NCI-H2227 (cell line): ENCODE results near the gene ERMN.
"Not testable (repeated sequence)": the region's sequence is repeated elsewhere in the genome, so short reads cannot be mapped to it uniquely, and the experiment has no call there.

Experiments
- DNase-seq: peaks from one replicate; lab custom pipeline; 2025; ENCODE audit not compliant: unreplicated experiment; lab: John Stamatoyannopoulos, UW

The ERMN gene, protein sequence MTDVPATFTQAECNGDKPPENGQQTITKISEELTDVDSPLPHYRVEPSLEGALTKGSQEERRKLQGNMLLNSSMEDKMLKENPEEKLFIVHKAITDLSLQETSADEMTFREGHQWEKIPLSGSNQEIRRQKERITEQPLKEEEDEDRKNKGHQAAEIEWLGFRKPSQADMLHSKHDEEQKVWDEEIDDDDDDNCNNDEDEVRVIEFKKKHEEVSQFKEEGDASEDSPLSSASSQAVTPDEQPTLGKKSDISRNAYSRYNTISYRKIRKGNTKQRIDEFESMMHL

DNA sequence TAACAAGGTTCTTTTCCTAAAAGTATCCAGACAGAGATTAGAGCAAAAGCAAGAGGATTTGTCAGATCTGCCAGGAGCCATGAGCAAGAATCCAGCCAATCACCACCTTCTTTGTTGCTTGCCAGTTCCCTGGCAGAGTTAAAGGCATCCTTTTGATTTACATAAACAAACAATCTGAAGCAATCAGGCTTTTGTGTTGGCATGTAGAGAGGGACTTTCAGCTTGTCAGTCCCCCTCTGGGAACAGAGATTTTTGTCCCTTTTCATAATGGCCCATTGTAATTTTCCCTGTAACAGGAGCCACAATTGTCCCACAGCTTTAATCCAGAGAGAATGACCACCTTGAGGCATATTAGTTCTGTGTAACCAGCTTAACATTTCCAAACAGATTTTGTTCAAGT is at the start of gene ERMN:
Gene ERMN (minus strand): TSS at position 39 of the 400 bp plus-strand sequence. CDS start 182 bp downstream, outside the sequence.
- peak; percentile 29 for DNase-seq

DNA sequence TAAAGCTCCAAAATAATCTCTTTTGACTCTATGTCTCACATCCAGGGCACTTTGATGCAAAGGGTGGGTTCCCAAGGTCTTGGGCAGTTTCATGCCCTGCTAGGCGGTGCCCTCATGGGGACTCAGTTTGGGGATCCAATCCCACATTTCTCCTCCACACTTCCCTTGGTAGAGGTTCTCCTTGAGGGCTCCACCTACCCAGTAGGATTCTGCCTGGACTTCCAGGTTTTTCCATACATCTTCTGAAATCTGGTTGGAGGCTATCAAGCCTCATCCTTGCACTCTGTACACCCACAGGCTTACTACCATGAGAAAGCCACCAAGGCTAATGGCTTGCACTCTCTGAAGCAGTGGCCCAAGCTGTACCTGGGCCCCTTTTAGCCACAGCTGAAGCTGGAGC is 49.8 kb upstream of the ERMN start:
- DNase-seq, result no peak

DNA sequence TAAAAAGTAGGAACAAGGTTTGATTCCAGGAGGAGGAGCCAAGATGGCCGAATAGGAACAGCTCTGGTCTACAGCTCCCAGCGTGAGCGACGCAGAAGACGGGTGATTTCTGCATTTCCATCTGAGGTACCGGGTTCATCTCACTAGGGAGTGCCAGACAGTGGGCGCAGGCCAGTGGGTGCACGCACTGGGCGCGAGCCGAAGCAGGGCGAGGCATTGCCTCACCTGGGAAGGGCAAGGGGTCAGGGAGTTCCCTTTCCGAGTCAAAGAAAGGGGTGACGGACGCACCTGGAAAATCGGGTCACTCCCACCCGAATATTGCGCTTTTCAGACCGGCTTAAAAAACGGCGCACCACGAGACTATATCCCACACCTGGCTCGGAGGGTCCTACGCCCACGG is 42.9 kb upstream of the ERMN start:
- peak; percentile 43 for DNase-seq

DNA sequence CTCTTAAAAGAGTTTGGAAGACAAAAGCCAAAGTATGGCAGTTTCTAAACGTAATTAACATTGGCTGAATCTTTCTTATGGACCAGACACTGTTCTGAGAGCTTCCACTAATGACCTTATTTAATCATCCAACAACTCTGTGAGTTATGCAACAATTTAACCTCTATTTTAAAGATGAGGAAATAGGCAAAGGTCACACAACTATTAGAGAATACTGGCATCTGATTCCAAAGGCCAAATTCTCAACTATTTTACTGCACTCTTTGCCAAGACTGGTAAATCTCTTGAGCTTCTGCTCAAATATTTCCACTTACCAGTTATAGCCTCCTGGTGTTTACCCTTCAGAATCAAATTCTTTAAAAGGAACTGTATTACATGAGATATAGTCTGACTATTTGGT is 42.1 kb upstream of the ERMN start:
- no peak for DNase-seq

DNA sequence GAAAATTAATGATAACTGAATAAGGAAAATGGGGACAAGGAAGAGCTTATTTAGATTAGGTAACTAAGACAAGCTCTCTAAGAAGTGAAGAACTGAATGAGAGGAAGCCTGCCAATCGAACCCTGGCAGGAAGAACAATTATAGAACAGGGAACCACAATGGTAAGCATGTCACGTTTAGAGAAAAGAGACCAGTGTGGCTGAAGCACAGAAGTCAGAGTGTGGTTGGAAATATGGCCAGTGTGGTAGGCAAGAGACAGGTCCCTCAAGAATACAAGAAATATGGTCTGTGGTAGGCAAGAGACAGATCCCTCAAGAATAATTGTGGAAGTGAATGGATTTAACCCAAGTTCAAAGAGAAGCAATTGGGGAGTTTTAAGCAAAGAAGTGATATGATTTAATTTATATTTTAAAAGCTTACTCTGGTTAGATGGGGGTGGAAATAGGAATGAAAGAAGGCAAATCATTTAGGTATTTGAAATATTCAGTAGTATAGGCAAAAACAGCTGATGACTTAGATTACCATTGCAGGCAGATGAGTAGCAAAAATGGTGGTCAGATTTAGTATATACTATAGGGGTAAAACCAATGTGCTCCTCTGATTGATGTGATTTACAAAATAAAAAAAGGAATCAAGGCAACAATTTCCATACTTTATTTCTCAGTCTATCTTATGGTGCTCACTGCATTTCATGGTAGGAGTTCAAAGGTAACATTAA is 38.8 kb upstream of the ERMN start:
- DNase-seq, result no peak

DNA sequence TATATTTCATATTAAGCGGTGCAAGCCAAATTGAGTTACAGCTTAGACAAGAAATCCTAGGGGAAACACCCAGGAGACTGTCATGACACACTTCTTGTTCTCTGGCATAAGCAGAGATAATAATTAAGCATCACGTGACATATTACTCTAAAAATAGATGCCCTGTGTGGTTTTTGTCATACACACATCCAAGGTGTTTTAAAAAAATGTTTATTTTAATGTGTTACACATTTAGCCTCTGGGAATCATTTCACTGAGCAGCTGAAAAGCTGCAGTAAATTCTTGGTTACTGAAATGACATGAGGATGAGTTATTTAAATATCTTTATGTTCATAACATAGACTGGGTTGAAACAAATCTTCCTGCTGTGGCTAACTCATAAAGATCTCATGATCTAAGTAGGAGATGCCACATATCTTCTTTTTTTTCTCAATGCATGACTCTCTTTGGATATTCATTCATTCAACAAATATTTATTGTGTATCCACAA is 38.0 kb upstream of the ERMN start:
- no peak for DNase-seq

DNA sequence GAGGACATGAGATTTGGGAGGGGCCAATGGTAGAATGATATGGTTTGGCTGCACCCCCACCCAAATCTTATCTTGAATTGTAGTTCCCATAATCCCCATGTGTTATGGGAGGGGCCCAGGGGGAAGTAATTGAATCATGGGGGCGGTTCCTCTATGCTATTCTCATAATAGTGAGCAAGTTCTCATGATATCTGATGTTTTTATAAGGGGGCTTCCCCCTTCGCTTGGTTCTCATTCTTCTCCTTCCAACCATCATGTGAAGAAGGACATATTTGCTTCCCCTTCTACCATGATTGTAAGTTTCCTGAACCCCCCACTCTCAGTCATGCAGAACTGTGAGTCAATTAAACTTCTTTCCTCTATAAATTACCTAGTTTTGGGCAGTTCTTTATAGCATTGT is 37.0 kb upstream of the ERMN start:
- no peak for DNase-seq

DNA sequence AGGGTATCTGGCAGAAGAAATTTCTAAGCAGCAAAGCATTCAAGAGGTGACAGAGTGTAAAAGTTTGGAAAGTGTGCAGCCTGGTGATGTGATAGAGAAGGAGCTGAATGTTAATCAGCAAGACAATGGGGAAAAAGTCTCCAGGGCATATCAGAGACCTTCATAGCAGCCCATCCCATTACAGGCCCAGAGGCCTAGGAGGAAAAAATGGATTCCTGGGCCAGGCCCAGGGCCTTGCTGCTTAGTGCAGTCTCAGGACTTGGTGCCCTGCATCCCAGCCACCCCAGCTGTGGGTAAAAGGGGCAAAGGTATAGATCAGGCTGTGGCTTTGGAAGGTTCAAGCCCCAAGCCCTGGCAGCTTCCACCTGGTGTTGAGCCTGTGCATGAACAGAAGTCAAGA is 35.9 kb upstream of the ERMN start:
- no peak for DNase-seq

DNA sequence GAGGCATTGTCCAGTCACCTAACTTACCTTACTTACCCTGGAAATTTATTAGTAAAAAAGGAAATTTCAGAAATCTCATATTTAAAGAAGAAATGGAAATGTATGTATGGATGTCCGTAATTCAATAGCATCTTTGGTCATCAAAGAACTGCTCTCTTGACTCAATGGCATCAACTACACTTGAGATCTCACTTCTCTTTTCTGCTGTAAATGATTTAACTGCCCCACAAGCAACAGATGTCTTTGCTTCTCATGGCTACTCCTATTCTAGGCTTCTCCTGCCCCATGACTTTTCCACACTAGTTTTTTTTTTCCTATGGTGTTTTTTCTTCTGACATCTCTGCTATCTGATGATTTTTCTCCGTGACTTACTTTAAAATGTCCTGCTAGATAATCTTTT is 34.0 kb upstream of the ERMN start:
- no peak for DNase-seq

DNA sequence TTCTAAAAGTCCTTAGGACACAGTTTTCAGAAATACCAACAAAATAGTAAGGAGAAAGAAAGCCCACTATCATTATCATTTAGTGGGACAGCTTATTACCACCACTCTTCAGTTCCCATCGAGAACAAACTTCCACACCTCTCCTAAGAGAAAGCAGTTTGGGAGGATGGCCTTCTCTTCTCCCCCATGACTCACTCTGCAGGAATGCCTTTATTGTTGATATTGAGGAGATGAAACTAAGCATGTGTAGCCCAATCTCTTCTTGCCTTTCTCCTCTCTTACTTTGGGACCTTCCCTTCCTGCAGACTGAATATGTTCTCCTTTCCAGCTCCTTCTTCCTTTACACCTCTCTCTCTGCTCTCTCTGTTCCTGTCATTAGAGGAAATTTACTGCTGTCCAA is 30.0 kb upstream of the ERMN start:
- no peak for DNase-seq

DNA sequence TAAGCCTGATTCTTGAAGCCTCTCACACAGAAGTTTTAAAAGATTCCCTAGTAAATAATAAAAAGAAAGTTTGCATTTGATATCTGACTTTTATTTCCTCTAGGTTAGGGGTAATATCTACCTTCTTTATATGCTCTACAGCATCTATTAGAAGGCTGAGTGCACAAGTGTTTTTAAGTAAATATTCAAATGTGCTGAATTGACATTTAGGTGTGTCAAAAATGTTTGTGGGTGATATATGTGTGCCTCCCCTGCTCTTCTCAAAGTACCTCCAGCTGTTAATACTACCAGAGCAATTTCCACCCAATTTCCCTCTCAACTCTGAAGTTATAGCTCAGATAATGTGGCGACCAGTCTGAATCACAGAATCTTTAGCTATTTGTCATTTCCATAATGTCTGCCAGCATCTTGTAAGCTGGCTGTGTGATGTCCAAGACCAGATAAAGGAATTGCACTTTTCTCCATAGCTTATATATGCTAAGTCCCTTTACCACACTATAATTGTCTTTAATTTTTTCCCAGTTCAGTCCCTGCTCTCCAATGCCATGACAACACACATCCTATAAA is 24.4 kb upstream of the ERMN start:
- no peak for DNase-seq

DNA sequence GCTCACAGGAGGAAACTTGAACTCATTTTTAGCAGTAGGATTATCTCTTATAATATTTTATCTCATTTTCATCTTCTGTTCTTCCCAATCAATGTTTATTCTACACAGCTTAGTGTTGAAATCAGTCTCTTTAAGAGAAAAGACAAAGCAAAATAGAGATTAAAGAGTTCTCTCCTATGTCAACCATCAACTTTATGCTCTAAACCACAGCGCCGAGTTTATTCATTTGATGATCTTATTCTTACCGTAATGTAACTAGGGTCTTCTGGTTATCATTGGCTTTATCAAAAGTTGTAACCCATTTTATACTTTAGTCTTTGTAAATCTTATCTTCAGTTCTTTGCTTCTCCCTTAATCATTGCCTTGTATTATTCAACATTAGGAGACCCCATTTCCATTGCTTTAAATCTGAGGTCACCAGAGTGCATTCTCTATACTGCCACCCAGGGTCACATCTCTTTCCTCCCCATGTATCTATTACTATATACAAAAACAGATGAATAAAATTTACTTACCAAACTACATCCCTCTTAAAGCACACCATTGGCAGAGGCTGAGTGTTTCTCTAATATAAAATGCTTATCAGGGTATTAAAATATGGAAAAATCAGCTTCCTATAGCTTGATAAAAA is 22.8 kb upstream of the ERMN start:
- no peak for DNase-seq

DNA sequence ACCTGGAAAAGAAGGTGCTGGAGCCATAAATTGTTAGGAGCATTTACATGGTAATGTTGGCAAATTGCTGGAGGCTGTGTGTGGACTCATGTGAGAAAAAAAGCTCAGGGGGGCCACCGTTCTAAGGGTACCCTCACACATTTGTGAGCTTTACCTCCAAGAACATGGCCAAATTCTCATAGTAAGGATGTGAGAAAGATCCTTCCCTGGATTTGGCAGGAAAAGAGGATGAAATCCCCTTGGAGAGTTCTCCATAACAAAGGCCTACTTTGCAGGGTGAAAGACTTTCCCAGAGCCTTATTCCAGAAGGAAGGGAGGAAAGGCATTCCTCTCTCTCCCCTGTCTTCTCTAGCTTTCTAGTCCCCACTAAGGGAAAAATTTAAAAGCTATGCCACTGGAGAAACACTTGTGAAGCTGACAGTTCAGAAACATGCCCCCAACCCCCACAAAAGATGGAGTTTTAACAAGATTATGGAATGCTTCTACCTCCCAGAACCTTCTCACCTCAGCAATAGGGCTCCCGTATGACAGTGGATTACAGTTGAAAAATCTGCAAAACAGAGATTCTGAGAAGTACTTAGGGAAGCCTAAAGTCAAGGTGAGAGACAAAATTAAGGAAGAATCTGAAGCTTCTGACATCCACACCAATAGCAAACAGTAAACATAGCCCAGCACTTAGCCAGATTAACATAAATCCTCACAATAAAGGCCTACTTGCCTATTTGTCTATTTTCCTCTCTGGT is 20.2 kb upstream of the ERMN start:
- no peak for DNase-seq

DNA sequence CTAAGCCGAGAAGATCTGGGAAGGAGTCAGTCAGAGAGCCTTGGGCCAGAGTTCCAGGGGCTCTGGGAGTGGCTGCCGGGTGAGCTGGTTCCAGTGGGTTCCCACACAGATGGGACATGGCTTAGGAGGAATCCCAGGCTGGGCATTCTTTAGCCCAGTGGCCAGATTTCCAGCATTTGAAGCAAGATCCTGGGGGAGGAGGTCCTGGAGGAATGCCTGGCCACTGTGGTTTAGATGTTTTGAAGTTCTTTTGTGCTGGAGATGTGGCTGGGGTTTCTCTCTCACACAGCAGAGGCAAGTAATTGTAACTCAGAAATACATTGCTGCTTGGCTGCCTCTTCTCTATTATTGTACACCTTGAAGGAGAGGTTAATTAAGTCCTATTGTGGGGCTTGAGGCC is 15.8 kb upstream of the ERMN start:
- DNase-seq, result not testable (repeated sequence)

DNA sequence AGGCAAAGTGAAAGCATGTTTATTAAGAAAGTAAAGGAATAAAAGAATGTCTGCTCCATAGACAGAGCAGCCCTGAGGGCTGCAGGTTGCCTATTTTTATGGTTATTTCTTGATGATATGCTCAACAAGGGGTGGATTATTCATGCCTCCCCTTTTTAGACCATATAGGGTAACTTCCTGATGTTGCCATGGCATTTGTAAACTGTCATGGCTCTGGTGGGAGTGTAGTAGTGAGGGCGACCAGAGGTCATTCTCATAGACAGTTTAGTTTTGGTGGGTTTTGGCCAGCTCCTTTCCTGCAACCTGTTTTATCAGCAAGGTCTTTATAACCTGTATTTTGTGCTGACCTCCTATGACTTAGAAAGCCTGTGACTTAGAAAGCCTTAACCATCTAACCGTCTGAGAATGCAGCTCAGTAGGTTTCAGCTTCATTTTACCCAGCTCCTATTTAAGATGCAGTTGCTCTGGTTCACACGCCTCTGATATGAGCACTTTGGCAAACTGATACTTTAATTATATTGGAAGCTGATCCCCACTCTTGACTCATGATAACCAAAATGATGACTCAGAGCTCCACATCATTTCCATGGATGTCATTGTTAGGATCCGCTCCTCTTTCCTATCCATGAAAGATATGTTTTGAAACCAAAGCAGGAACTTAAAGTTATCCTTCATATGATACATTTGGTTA is 14.5 kb upstream of the ERMN start:
- DNase-seq, result no peak

DNA sequence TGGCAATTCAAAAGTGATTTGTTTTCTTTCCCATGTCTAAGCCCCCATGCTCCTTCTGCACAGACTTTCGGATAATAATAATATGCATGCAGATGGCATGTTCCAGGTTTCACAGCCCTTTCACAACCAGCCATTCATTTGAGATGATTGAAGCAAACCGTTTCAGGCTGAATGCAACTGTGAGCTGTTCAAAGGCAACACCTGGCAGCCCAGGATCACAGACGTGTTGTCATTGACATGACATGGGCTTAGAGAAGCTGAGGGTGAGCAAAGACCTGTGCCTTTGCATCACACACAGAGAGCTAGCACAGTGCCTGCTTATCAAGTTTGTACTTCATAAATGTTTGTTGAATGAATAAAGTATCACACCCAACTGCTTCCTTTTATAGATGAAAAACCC is 12.4 kb upstream of the ERMN start:
- no peak for DNase-seq

DNA sequence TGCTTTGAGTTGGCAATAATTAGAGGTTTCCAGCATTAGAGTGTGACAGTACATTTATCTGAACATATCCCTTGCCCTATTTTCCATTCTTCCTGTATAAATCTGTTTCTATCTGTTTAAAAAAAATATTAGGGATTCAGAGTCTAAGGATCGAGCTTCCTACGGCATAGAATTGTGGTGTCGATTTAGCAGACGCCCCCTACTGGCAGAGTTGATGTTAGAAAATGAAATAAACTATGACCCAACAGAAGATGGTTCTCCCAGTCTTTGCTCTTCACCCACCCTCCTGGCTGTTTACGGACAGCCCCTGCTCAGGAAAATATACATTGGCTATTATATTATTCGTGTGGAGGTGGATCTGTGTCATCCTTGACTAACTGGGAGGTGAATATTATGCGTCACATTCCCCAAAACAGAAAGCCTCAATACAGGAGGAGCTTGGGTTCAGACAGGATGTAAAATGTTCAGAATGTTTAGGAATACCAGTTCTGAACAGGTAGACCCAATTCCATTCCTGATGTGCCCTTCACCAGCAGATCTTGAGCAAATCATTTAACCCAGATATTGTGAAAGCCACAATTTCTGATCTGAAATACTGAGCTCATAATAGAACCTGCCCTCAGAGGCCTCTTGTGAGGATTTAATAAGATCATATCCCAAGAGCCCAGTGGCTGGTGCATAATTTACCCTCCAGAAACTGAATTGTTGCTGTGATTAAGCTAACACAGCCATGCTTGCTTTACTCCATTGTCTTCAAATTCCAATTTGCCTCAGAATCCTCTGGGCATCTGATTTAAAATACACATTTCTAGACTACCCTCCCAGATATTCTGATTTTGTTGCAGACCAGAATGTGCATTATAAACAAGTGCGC is 10.8 kb upstream of the ERMN start:
- DNase-seq, result peak; percentile 75

DNA sequence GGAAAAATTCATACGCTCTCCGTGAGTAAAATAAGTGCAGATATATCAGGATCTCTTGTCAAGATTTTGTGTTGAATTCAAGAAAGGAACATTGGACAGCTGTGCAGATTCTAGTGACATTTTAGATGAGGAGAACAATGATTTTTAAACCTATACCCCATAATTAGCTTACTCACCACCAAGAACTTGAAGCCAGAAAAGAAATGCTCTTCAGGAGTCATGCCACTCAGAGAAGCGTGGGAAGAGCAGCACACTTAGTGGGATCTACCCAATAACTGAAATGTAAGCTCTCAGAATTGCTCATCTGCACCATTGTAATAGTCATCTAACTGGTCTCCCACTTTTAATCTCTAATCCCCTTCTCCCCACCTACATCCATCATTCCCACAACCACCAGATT is 9.2 kb upstream of the ERMN start:
- no peak for DNase-seq

DNA sequence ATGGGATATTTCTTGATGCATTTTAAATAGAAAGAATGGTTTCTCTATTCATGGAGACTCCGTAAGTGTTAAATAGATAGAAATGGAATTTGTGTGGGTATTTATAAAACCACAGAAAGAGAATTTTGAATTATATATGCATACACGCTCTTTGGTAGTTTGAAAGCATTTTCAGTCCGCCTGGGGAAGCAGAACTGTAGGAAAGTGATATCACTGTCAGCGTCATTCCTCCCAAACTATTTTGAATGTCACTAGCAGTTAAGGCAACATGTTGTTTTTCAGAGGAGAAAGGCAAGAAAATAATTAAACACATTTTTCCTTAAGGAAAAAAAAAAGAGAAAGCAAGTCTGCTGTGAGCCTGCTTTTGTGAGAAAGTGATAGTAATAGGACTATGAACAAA is 8.7 kb upstream of the ERMN start:
- DNase-seq, result no peak
